DOHH2 (cell line): ENCODE measurements around the gene CDC42SE2.

Experiments
- H3F3A ChIP-seq: fragments of 200-600 bp; sonication (generic), shearing (Covaris generic); 2 replicates; pipeline ENCODE4 v1.6.0; 2016; ENCODE audit warnings: antibody characterized with exemption, mild to moderate bottlenecking; ENCODE audit not compliant: control insufficient read depth, insufficient read depth
- H3K27ac ChIP-seq: fragments of 200-600 bp; sonication (generic); 2 replicates; pipeline ENCODE4 v1.5.1; 2014; ENCODE audit warnings: low read depth, mild to moderate bottlenecking, low read length, moderate library complexity
- H3K27me3 ChIP-seq: fragments of 200-600 bp; sonication (generic); 2 replicates; pipeline ENCODE4 v1.6.1; 2014; ENCODE audit warnings: mild to moderate bottlenecking, low read length, mixed read lengths; ENCODE audit not compliant: control insufficient read depth
- H3K36me3 ChIP-seq: fragments of 200-600 bp; sonication (generic); 2 replicates; pipeline ENCODE4 v1.6.1; 2014; ENCODE audit warnings: mild to moderate bottlenecking, low read length, moderate library complexity, mixed read lengths; ENCODE audit not compliant: control insufficient read depth
- H3K4me1 ChIP-seq: fragments of 200-600 bp; sonication (generic); 2 replicates; pipeline ENCODE4 v1.6.1; 2014; ENCODE audit warnings: mild to moderate bottlenecking, low read length, mixed read lengths; ENCODE audit not compliant: control insufficient read depth
- H3K4me2 ChIP-seq: fragments of 200-600 bp; sonication (generic); 2 replicates; pipeline ENCODE4 v1.6.0; 2014; ENCODE audit warnings: mild to moderate bottlenecking, low read length, moderate library complexity
- H3K4me3 ChIP-seq: fragments of 200-600 bp; sonication (generic); 2 replicates; pipeline ENCODE4 v1.5.1; 2014; ENCODE audit warnings: mild to moderate bottlenecking, low read length, mixed read lengths
- H3K79me2 ChIP-seq: fragments of 200-600 bp; sonication (generic); 2 replicates; pipeline ENCODE4 v1.6.1; 2014; ENCODE audit warnings: mild to moderate bottlenecking, low read length, mixed read lengths; ENCODE audit not compliant: control insufficient read depth
- H3K9me2 ChIP-seq: fragments of 200-600 bp; sonication (generic); replicated peaks from 2 replicates; pipeline ENCODE4 v1.6.1; 2014; ENCODE audit warnings: mild to moderate bottlenecking, low read length, mixed read lengths; ENCODE audit not compliant: control insufficient read depth
- H3K9me3 ChIP-seq: fragments of 200-600 bp; sonication (generic); 2 replicates; pipeline ENCODE4 v1.6.1; 2014; ENCODE audit warnings: antibody characterized with exemption, low read length, mixed read lengths; ENCODE audit not compliant: control insufficient read depth, insufficient read depth
- H4K20me1 ChIP-seq: fragments of 200-600 bp; sonication (generic); 2 replicates; pipeline ENCODE4 v1.6.0; 2014; ENCODE audit warnings: low read depth, mild to moderate bottlenecking, antibody characterized with exemption, low read length, moderate library complexity; ENCODE audit not compliant: control insufficient read depth, insufficient read depth
- CTCF ChIP-seq: fragments of 200-600 bp; sonication (generic); IDR thresholded peaks from one replicate; pipeline ENCODE4 v1.5.1; 2014; ENCODE audit warnings: antibody characterized with exemption, mild to moderate bottlenecking, low read depth, low read length; ENCODE audit not compliant: poor library complexity, severe bottlenecking
- EZH2phosphoT487 ChIP-seq: fragments of 200-600 bp; sonication (generic); IDR thresholded peaks from 2 replicates; pipeline ENCODE4 v1.6.1; 2017; ENCODE audit warnings: borderline replicate concordance, mild to moderate bottlenecking, antibody characterized with exemption, low read length, moderate library complexity, mixed read lengths

CDC42SE2 gene

GRCh38 chr5:131430794-131431193, 166.9 kb downstream of the CDC42SE2 start:
- H3K9me3 ChIP-seq, result no peaks in the 10 kb centered on the region
- H3K4me3 ChIP-seq, result no peak overlapping the region
- H3K9me2 ChIP-seq, result no peaks in the 10 kb centered on the region
- no peak overlapping the region for H3K27ac ChIP-seq
- peaks cover 91% of the 10 kb centered on the region for H3K36me3 ChIP-seq
- no peaks in the 10 kb centered on the region for H4K20me1 ChIP-seq
- H3K79me2 ChIP-seq, result 0 out of 2 replicates have a peak, but pooled peaks cover 6% of the 10 kb centered on the region
- no peak overlapping the region for H3K4me2 ChIP-seq
- no peaks in the 10 kb centered on the region for H3K27me3 ChIP-seq
- no peaks in the 10 kb centered on the region for H3K4me1 ChIP-seq
- peaks cover 7% of the 10 kb centered on the region; the same call in 1 of the 2 replicates for H3F3A ChIP-seq
- TF ChIP-seq CTCF (no peak), EZH2phosphoT487 (no peak)

GRCh38 chr5:131431794-131432193, 167.9 kb downstream of the CDC42SE2 start:
- H3F3A ChIP-seq, result peaks cover 7% of the 10 kb centered on the region; the same call in 1 of the 2 replicates
- H4K20me1 ChIP-seq, result no peaks in the 10 kb centered on the region
- H3K79me2 ChIP-seq, result 0 out of 2 replicates have a peak, but pooled peaks cover 6% of the 10 kb centered on the region
- no peaks in the 10 kb centered on the region for H3K4me1 ChIP-seq
- no peaks in the 10 kb centered on the region for H3K27me3 ChIP-seq
- TF ChIP-seq CTCF (no peak), EZH2phosphoT487 (no peak)
- H3K4me3 ChIP-seq, result no peak overlapping the region
- H3K27ac ChIP-seq, result no peak overlapping the region
- no peaks in the 10 kb centered on the region for H3K9me2 ChIP-seq
- no peak overlapping the region for H3K4me2 ChIP-seq
- H3K36me3 ChIP-seq, result peaks cover 91% of the 10 kb centered on the region
- H3K9me3 ChIP-seq, result no peaks in the 10 kb centered on the region

GRCh38 chr5:131433109-131433508, 169.3 kb downstream of the CDC42SE2 start:
- 0 out of 2 replicates have a peak, but pooled peaks cover 6% of the 10 kb centered on the region for H3K79me2 ChIP-seq
- no peak for TF ChIP-seq EZH2phosphoT487
- no peak for TF ChIP-seq CTCF
- H3F3A ChIP-seq, result 0 out of 2 replicates have a peak, but pooled peaks cover 4% of the 10 kb centered on the region
- H3K27me3 ChIP-seq, result no peaks in the 10 kb centered on the region
- H3K9me3 ChIP-seq, result no peaks in the 10 kb centered on the region
- H4K20me1 ChIP-seq, result no peaks in the 10 kb centered on the region
- H3K9me2 ChIP-seq, result no peaks in the 10 kb centered on the region
- no peak overlapping the region for H3K4me3 ChIP-seq
- no peak overlapping the region for H3K27ac ChIP-seq
- H3K4me1 ChIP-seq, result no peaks in the 10 kb centered on the region
- peaks cover 91% of the 10 kb centered on the region for H3K36me3 ChIP-seq
- H3K4me2 ChIP-seq, result no peak overlapping the region
